HG03064 (cell line): Measurements from ENCODE around the gene EPHX1.
"Not testable (repeated sequence)": the region's sequence is repeated elsewhere in the genome, so short reads cannot be mapped to it uniquely, and the experiment has no call there.

Source experiments
- ATAC-seq: cut with Tn5 transposase; IDR thresholded peaks from one replicate; pipeline ENCODE4 v1.9.1; 2021; ENCODE audit warnings: low read depth; ENCODE audit not compliant: unreplicated experiment

EPHX1 gene

DNA sequence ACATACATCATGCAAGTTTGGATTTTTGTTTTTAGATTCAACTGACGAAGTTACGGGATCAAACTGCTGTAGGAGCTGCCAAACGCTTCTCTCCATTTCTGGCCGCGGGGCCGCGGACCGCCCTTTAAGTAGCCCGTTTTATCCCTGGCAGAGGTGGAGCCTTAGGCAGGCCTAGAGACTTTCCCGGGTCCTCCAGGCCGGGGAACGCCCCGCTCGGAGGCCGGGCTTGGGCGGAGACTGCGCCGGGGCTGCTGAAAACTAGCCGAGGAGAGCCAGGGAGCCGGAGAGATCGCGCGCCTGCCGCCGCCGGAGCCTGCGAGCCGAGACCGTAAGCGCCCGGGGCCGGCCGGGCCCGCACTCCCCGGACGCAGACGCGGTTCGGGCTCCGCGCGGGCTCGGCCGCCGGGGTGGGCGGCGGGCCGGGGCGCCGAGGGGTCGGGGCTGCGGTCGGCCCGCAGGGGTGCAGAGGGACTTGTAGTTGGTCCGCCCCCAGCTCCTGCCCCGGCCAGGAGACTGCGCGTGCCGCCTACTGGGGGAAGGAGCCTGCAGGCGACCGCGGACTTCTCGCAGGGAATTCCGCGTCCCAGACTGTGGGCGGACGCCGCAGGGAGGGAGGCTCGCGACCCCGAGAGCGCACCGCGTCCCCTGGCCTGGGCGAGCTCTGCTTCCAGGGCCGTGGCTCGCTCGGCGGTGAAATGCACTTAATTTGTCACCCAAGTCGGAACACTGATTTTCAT, at the start of gene EPHX1:
EPHX1 (plus strand) TSS at position 283 of the 737 bp plus-strand sequence. CDS start 18,606 bp downstream, outside the sequence.
- peak; percentile 97 for ATAC-seq

DNA sequence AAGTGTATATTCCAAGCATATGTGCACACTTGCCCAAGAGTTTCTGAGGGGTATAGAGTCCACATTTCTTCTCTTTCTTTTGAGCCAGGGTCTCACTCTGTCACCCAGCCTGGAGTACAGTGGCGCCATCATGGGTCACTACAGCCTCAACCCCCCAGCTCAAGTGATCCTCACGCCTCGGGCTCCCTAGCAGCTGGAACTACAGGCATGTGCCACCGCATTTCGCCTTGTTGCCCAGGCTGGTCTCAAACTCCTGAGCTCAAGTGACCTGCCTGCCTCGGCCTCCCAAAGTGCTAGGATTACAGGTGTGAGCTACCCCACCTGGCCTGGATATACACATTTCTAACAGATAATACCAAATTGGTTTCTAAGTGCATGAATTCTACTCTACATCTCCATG, 49.4 kb upstream of the EPHX1 start:
- ATAC-seq: no peak

DNA sequence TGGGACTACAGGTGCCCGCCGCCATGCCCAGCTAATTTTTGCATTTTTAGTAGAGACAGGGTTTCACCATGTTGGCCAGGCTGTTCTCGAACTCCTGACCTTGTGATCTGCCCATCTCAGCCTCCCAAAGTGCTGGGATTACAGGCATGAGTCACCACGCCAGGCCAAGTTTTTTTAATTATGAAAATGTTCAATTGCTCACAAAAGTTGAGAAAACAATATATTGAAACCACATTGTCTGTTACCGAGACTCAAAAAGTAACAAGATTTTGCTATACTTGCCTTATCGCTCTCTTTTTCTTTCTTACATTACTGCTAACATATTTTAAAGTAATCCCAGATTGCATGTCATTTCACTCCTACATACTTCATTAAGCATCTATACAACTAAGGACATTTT, 48.5 kb upstream of the EPHX1 start:
- ATAC-seq: not testable (repeated sequence)

DNA sequence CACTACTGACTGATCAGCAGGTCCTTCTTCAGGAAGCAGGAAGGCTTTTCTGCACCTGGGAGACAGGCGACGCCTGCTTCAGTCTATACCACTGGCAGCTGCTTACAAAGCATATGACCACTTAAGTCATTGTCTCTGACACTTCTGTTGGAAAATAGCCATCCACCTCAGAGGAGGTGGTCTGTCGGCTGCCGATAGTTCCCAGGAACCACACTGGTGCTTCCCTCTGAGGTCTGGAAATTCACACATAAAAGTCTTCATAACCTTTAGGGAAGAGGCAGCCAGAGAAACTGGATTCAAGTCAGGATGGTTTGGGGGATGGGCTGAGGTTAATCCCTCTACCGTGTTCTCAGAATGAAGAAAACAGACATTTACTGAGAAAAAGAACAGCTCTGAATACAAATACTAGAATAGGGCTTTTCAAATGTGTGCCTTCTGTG, 47.9 kb upstream of the EPHX1 start:
- ATAC-seq: no peak

DNA sequence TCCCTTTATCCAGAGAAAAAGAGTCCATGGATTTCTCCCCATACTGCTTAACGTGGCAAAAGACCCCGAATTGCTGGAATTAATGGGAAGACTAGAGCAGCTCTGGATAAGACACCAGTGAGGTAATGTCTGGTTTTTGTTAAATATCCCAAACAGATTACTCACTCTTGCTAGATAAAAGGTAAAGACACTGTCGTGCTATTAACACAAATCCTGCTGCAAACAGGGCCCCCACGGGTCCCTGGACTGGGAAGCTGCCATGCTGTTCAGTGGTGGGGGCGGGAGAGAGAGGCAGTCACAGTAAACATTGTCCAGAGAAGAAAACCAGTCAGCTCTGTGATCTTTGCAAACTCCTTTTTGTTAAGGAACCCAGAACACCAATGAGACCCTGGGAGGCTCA, 47.5 kb upstream of the EPHX1 start:
- no peak for ATAC-seq

DNA sequence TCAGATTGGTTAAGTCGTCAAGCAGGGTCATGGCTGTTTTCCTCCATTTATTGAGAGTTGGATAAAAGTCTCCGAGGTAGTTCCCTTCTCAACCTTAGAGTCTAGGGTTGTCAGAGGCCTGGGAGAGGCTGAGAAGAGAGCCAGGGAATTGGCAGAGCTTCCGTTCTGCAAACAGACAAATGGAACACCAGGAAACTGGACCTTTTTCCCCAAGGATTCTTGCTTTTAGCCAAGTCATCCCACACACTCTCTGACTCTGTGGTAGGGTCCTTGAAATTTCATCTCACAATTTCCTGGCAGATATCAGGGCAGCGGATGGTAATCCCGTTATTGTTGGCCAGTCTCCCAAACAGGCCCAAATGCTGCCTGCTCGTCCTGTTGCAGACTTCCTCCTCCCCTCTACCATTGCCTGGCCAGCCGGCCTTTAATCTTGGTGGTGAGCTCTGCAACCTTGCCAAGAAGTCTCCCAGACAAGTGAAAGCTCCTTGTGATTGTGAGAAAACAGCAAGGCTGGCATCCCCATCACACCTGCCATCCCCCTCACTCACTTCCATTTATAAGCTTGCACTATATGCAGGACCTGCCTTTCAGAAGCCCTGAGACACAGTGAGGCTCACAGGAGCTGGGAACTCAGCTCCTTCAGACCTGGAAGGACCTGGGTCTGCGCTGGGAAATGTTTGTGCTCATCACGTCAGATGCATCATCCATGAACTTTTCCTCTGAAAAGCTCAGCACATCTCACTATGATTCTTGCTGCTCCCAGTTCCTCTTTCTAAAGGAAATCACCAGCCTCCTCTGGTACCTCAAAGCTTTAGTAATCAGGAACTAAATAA, 46.0 kb upstream of the EPHX1 start:
- ATAC-seq: no peak

- no peak for ATAC-seq
These were observed 43.8 kb upstream of the EPHX1 start for GRCh38 chr1:225765982-225766674.

DNA sequence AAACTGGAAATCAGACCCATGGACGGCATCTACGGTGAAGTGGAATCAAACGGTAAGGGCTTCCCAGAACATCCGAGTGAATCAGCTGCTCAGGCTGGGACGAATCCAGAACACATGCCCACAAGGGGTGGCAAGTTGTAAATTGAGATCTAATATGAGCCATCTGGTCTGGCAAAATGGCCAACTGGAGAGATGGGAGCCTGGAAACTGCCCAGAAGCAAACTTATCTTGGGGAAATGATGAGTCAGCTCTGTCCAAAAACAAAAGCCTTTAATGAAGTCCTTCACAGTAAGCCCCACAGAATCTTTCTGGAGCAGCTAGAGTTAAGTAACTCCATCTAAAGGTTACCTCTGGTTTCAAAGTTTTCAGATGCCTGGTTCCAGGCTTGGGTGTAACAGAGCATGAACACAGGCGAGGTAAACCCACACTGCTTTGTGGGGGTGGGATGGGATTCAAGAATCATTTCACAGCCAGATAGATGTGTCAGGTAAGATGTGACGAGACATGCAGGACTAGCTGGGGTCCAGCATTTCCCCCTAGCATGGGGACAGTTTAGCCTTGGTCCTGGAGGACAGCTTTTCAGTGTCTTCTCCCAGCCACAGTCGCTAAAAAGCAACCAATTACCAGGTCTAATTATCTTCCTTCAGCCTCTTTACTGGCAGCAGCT, 42.8 kb upstream of the EPHX1 start:
- no peak for ATAC-seq

DNA sequence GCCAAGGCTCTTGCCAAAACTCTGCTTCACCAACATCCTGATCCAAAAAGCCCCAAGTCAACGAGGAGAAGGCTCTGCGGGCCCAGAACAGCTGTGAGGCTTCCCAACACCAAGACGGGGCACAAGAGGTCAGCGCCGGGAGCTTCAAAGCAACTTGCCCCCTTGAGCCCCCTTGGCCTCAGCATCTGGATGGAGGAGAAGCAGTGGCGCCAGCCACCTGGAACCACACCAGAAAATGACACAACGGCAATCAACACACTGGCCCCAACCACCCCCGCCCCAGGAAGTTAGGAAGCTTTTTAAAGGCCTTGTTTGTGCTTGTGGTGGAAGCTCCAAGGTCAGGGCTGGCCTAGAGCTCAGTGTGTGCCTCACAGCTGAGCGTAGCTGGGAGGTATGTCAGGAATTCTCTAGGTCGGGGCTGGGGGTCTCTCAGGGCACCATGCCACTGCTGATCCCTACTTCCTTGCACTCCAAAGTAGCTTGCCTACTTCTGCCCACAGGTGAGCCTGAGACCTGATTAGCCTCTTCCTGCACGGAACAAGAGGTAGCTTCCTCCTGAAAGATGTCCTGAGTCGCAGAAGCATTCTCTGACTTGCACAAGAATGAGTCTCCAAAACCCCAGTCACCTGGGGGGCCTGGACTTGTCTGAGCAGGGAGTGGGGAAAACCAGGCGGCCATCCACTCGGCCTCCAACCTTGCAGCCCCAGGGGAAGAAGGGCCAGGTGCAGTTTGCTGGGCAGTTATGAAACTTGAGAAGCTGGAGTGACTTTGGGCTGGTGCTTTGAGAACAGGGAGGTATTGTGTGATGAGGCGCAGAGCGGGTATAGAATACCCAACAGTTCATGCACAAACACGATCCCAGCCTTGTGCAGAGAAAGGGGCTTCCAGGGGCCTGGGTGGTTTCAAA, 42.0 kb upstream of the EPHX1 start:
- no peak for ATAC-seq

DNA sequence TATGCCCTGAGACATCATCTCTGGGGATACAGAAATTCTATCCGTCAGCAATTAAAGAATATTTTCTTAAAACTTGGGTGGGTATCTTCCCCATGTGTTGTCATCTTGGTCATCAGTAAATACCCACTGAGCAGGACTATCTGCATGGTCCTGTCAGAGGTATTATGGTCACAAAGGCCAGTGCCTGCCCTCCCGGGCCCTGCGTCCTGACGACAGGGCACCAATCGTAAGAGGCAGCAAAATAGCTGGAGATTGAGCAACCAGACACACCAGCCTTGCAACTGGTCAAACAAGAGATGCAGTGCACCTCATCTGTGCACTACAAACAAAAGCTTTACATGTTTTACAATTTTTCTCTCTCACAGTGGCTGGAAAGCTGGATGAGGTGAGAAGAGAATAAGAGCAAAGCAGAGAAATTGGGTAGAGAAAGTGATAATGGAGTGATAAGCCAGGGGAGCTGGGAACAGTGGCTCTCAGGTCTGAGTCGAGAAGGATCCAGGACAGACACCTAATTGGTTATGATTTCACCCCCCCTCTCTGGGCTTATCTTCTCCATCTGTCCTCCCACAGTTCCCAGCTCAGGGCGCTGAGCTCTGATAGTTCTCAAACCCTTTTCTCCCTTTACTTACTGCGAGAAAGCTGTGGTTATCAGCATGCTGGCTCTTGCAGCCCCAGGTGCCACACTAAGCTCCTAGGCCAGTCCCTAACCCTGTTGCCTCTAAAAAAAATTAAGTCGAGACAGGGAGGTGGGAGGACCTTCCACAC, 41.1 kb upstream of the EPHX1 start:
- ATAC-seq: no peak

DNA sequence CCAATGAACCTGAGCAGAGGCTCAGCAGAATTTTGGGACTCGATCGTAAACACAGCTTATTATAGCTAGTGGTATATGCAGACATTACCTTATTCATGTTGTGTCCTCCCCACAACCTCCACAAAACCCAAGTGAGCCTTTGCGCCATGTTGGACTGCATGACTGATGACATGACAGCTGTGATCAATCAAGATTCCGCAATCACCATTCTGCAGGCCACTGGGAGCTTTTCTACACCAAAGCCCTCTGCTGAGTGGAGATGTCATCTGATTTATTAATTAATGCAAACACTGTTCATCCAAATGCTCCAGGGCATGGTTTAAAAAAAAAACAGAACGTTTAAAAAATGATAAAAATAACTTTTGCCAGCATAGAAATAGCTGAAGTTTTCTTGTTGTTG, 40.2 kb upstream of the EPHX1 start:
- no peak for ATAC-seq

GRCh38 chr1:225770561-225771248, 39.2 kb upstream of the EPHX1 start:
- no peak for ATAC-seq

DNA sequence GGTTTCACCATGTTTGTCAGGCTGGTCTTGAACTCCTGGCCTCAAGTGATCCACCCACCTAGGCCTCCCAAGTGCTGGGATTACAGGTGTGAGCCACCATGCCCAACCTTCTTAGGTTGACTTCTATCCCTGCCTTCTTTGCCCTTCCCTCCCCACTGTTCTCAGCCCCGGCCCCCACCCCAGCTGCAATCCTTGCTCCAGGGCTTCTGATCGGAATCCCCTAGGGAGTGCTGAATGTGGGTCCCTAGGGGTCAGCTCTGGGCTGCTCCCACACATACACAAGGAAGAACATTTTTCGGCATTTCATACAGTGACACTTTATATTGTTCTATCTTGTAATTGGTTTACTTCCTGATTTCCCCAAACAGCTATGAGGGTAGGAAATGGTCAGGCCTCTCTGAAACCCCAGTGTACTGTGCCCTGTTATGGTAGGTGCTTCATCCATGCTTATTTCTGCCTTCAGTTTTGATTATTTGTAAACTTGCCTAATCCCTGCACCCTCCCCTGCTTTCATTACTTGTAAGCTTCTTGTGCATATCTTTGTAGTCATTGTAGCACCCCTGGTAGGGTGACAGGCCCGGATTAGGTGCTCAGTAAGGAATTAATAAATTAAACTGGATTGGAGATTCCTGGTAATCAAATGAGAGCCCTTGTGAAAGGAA, 38.1 kb upstream of the EPHX1 start:
- ATAC-seq: no peak

GRCh38 chr1:225772323-225772768, 37.6 kb upstream of the EPHX1 start:
- ATAC-seq: no peak

DNA sequence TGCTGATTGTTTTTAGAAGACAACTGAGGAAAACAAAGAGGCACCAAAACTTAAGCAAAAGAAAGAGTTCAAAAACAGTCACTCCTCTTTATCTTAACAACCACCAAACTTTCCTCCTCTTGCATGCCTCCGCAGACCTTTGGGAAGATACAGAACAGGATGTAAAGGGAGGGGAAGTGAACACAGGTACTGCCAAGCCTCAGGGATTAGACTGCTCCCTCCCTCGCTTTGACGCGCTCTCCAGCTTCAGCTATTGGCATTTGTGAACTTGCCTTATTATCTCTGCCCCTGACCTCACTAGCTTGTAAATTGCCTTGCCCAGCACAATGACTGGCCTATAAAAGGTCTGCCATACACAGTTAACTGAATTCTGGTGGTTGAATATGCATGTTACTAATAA, 37.1 kb upstream of the EPHX1 start:
- ATAC-seq: no peak

- ATAC-seq: no peak
These were observed 35.4 kb upstream of the EPHX1 start for GRCh38 chr1:225774281-225775147.

DNA sequence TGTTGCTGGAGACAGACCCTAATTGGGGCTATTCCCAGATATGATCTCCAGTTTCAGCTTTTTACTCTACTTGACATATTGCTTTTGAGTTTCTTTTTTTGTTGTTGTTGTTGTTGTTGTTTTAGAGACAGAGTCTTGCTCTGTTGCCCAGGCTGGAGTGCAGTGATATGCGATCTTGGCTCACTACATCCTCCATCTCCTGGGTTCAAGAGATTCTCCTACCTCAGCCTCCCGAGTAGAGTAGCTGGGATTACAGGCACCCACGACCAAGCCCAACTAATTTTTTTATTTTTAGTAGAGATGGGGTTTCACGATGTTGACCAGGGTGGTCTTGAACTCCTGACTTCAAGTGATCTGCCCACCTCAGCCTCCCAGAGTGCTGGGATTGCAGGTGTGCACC, 33.6 kb upstream of the EPHX1 start:
- no peak for ATAC-seq
